Endothelial cell (in vitro differentiated cells): Measurements from ENCODE around the gene FRK. TPM values are rescaled to one million over a fixed set of nuclear protein-coding genes. Genes with fewer than 3 reads are reported as not detected.
A peak's percentile ranks its signal among the peaks of the same experiment; 100 is the strongest.

Experiments used
- DNase-seq: peaks from one replicate; pipeline ENCODE4 v3.0.0; 2021; ENCODE audit warnings: low spot score
- H3K27ac Mint-ChIP-seq: one replicate; pipeline ENCODE4 v1.8.0; 2021; ENCODE audit warnings: mixed read lengths, inconsistent platforms; ENCODE audit not compliant: unreplicated experiment
- H3K27me3 Mint-ChIP-seq: one replicate; pipeline ENCODE4 v1.8.0; 2021; ENCODE audit warnings: mild to moderate bottlenecking, moderate library complexity, mixed read lengths, inconsistent platforms; ENCODE audit not compliant: unreplicated experiment
- H3K36me3 Mint-ChIP-seq: one replicate; pipeline ENCODE4 v1.8.0; 2021; ENCODE audit warnings: mild to moderate bottlenecking, low read depth, mixed read lengths, inconsistent platforms; ENCODE audit not compliant: unreplicated experiment
- H3K4me1 Mint-ChIP-seq: one replicate; pipeline ENCODE4 v1.8.0; 2021; ENCODE audit warnings: mild to moderate bottlenecking, mixed read lengths, inconsistent platforms; ENCODE audit not compliant: unreplicated experiment
- H3K4me3 Mint-ChIP-seq: one replicate; pipeline ENCODE4 v1.8.0; 2021; ENCODE audit warnings: mild to moderate bottlenecking, mixed read lengths, inconsistent platforms; ENCODE audit not compliant: unreplicated experiment
- H3K9me3 Mint-ChIP-seq: one replicate; pipeline ENCODE4 v1.8.0; 2021; ENCODE audit warnings: mixed read lengths, inconsistent platforms; ENCODE audit not compliant: unreplicated experiment
- total RNA-seq: library from RNA; stranded (reverse); fragmentation: NEBNext Ultra II Directional; extraction: Animal tissue kit (Norgen Biotek cat#: 25700); gene quantifications from one replicate; pipeline ENCODE4 v1.2.1, GENCODE V29; 2021; ENCODE audit not compliant: unreplicated experiment
- TF ChIP-seq, protein P1 (sequence below): fragments of 200-600 bp; sonication (generic); IDR thresholded peaks from one replicate; pipeline ENCODE4 v1.5.0; 2021; ENCODE audit warnings: antibody characterized with exemption; ENCODE audit not compliant: unreplicated experiment

The FRK gene
- total RNA-seq, 1 donor from 2014 or later: 0.08 TPM

DNA sequence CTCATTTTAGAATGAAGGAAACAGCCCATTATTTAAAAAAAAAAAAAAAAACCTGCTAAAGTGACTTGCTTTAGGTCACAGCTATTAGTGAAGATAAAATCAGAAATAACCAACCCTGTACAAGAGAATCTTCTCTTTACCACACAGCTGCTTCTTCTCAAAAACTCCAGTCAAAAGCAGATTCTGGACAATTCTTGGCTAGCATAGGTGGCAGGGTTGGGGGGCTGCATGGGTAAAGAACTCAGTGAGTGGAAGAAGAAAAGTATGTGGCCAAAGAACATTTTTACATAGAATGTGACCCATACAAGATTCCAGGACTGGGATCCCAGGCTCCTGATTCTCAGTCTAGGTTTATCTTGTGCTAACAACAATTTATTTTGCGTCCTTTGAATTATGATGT, 9.4 kb upstream of the FRK start:
- no peak for DNase-seq
- TF ChIP-seq, protein P1, sequence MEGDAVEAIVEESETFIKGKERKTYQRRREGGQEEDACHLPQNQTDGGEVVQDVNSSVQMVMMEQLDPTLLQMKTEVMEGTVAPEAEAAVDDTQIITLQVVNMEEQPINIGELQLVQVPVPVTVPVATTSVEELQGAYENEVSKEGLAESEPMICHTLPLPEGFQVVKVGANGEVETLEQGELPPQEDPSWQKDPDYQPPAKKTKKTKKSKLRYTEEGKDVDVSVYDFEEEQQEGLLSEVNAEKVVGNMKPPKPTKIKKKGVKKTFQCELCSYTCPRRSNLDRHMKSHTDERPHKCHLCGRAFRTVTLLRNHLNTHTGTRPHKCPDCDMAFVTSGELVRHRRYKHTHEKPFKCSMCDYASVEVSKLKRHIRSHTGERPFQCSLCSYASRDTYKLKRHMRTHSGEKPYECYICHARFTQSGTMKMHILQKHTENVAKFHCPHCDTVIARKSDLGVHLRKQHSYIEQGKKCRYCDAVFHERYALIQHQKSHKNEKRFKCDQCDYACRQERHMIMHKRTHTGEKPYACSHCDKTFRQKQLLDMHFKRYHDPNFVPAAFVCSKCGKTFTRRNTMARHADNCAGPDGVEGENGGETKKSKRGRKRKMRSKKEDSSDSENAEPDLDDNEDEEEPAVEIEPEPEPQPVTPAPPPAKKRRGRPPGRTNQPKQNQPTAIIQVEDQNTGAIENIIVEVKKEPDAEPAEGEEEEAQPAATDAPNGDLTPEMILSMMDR: no peak
- Mint-ChIP-seq H3K27ac (no peak overlapping the region), H3K9me3 (no peaks in the 10 kb centered on the region), H3K4me1 (peaks cover 6% of the 10 kb centered on the region), H3K4me3 (no peak overlapping the region), H3K27me3 (no peaks in the 10 kb centered on the region), H3K36me3 (no peaks in the 10 kb centered on the region)

DNA sequence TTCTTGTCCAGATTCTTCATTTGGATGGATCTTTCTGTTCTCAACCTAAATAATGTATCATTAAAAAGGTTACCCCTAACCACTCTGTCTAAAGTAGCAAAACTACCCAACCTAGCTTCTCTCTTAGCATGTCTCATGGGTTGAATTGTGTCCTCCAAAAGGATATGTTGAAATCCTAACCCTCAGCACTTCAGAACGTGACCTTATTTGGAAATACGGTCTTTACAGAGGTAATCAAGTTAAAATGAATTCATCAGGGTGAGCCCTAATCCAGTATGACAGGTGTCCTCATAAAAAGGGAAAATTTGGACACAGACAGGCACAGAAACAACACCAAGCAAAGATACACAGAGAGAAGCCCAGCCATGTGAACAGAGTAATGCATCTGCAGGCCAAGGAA, 6.1 kb upstream of the FRK start:
- no peaks in the 10 kb centered on the region for H3K36me3 Mint-ChIP-seq
- TF ChIP-seq, protein P1: no peak

DNA sequence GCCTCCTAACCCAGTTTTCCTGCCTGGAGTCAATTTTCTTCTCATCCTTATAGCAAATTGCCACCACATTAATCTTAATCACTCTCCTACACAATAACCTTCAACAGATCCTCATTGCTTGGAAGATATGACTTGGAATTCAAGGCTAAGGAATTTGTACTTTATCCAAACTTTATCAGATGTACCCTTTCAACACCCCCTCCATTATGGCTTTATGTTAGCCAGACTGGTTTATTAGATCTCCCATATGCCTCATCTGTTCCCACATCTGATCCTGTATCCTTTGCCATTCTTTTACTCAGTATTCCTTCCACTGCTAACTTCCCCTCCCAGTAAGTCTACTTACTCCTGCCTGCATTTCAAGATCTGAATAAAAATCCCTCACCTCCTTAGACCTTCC, 4.0 kb upstream of the FRK start:
- DNase-seq: no peak
- Mint-ChIP-seq H3K4me1 (no peaks in the 10 kb centered on the region), H3K27me3 (no peaks in the 10 kb centered on the region), H3K4me3 (no peak overlapping the region), H3K36me3 (no peaks in the 10 kb centered on the region), H3K9me3 (no peaks in the 10 kb centered on the region), H3K27ac (no peak overlapping the region)
- TF ChIP-seq, protein P1: no peak

More for the DNA sequence above, 6.1 kb upstream of the FRK start:
- Mint-ChIP-seq H3K27me3 (no peaks in the 10 kb centered on the region), H3K4me1 (no peaks in the 10 kb centered on the region), H3K27ac (peak overlapping the region; percentile 34), H3K9me3 (no peaks in the 10 kb centered on the region), H3K4me3 (no peak overlapping the region)
- no peak for DNase-seq

DNA sequence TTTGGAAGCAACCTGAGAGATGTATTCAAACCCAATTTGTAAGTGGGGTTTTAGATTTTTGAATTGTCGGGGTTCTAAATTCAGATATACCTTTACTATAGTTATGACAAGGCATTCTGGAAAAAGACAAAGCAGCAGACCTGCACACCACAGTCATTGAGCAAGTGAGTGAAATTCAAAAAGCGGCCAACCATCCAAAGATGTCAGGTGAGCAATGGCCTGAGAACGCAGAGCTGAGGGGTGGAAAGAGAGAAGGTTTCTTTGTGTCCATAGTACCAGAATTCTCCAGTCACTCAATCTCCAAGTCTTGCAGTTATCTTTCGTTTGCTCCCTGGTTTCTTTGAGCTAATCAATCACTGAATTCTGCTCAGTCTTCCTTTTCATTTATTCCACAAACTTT, 1.8 kb upstream of the FRK start:
- TF ChIP-seq, protein P1: no peak
- no peak for DNase-seq
- no peak overlapping the region for H3K4me3 Mint-ChIP-seq
- H3K27me3 Mint-ChIP-seq: no peaks in the 10 kb centered on the region
- no peaks in the 10 kb centered on the region for H3K4me1 Mint-ChIP-seq
- H3K9me3 Mint-ChIP-seq: no peaks in the 10 kb centered on the region
- no peak overlapping the region for H3K27ac Mint-ChIP-seq
- H3K36me3 Mint-ChIP-seq: no peaks in the 10 kb centered on the region

DNA sequence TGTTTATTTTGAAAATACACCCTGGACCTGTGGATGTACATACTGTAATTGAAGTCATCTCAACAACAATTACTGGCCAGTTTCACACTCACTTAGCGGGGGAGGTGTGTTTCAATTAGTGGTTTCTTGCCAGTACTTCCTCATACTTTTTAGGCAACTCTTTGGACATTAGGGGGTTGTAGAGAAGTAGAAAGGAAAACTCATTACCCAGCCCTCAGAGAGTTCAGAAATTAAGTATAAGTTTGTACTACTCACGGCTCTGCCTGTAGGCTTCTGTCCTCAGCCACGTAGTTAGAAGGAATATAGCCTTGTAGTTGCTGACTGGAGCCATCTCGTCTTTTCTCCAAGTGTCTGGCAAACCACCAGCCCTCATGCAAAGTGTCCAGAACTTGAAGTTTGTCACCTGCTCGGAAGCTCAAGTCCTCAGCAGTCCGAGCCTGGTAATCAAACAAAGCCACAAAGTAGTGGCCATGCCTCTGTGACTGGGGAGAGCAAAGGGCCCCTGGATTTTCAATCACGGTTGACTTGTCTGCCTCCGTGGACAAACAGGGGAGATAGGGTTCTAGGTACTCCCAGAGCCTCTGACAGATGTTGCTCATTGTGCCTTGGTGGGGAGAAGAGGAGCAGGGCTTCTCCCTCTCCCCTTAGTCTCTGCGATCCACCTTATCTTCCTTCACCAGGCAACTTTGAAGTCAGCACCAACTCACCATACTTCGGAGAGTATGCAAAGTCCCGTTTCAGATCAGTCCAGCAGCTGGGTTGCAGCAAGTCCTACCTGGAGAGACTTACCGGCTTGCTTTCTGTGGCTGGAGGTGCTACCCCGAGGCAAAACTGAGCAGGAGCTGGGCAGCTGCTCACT, 749 bp downstream of the FRK start:
- Mint-ChIP-seq H3K27me3 (no peaks in the 10 kb centered on the region), H3K36me3 (no peaks in the 10 kb centered on the region), H3K4me1 (no peaks in the 10 kb centered on the region), H3K9me3 (no peaks in the 10 kb centered on the region), H3K27ac (no peak overlapping the region), H3K4me3 (no peak overlapping the region)
- TF ChIP-seq, protein P1: no peak
- DNase-seq: no peak
